ENCODE measurements around the gene RTN4IP1.

RTN4IP1 gene

DNA sequence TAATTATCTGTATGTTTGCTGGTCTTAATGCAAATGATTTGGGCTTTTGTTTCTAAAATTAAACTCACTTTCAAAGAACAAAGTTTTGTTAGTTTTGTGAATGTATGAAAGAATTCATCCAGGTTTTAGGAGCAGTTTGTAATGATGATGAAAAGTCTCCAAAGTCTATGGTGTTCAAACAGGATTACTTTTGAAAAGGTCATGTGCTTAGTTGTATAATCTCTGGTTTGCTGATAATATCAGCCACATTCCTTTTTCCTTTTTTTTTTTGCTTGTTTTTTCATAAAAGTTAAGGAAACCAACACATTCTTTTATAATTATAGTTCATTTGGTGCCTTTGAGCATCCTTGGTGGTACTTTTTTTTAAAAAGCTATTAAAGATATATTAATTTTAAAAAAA lies 88.9 kb downstream of the RTN4IP1 start:
- Histone ChIP-seq H3K36me3 (ENCODE audit: insufficient read depth, low read length) (no peaks in the 10 kb centered on the region), H3K9me3 (replicated peaks; ENCODE audit: low read length) (no peaks in the 10 kb centered on the region), H3K4me2 (ENCODE audit: low read length) (no peak overlapping the region), H3K4me3 (ENCODE audit: low read length) (no peak overlapping the region), H3K9ac (ENCODE audit: low read depth, low read length) (no peak overlapping the region), H3K27me3 (ENCODE audit: control insufficient read depth, insufficient read depth, low read length) (no peaks in the 10 kb centered on the region), H3K4me1 (ENCODE audit: control insufficient read depth, insufficient read depth, low read length) (no peaks in the 10 kb centered on the region)

DNA sequence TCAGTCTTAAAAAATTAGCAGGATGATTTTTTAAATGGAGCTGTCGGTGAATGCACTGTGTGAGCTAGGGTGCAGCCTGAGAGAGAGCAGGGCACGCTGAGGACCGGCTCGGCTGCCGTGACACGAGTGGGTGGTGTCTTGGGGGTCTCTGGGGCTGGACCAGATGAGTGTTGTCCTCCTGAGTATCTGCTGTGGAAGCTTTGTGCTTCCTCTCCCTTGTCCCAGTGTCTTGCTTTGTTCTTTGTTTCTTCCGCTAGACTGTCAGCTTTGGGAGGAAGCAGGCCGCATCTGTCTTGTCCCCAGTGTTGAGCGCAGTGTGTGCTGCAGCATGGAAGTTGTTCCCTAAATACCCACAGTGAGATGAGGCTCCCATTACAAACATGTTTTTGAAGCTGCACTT lies 89.4 kb downstream of the RTN4IP1 start:
- Histone ChIP-seq H3K27me3 (ENCODE audit: control insufficient read depth, insufficient read depth, low read length) (no peaks in the 10 kb centered on the region), H3K9me3 (replicated peaks; ENCODE audit: low read length) (no peaks in the 10 kb centered on the region), H3K4me2 (ENCODE audit: low read length) (no peak overlapping the region), H3K4me1 (ENCODE audit: control insufficient read depth, insufficient read depth, low read length) (no peaks in the 10 kb centered on the region), H3K4me3 (ENCODE audit: low read length) (no peak overlapping the region), H3K9ac (ENCODE audit: low read depth, low read length) (no peak overlapping the region), H3K36me3 (ENCODE audit: insufficient read depth, low read length) (no peaks in the 10 kb centered on the region)

DNA sequence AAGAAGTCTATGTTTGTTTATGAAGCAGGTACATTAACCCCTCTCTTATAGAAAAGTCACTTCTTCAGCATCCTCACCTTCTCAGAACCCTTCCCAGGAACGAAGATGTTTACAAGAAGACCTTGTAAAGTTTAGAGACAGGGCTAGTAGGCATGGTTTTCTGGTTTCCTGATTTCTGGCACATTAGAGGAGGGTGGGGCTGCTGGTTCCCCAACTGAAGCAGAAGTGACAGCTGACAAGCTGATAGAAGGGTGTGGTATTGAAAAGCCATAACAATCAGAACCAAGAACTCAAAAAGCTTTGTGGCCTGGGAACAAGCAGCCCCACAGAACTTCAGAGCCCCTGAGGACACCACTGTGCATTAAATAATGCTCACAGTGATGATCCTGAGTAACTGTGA lies 91.2 kb downstream of the RTN4IP1 start:
- Histone ChIP-seq H3K4me3 (ENCODE audit: low read length) (no peak overlapping the region), H3K36me3 (ENCODE audit: insufficient read depth, low read length) (no peaks in the 10 kb centered on the region), H3K27me3 (ENCODE audit: control insufficient read depth, insufficient read depth, low read length) (no peaks in the 10 kb centered on the region), H3K4me1 (ENCODE audit: control insufficient read depth, insufficient read depth, low read length) (peaks cover 5% of the 10 kb centered on the region), H3K4me2 (ENCODE audit: low read length) (no peak overlapping the region), H3K9me3 (replicated peaks; ENCODE audit: low read length) (no peaks in the 10 kb centered on the region), H3K9ac (ENCODE audit: low read depth, low read length) (no peak overlapping the region)

DNA sequence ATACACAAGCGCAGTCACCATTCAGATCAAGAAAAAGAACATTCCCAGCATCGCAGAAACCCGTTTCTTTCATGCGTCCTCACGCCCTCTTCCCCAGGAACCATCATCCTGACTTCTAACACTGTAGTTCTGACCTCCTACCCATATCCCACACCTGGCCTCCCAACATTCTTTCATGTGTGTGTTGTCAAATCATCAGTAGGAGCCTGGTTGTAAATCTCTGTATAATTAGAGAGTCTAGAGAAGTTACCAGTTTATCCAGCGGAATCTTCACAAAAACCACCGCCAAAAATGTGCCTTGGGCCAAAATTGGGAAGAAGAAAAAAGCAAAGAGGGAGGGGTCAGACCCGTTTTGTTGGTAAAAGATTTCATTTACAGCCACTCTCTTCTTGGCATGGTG lies 91.6 kb downstream of the RTN4IP1 start:
- H3K4me1 ChIP-seq (ENCODE audit: control insufficient read depth, insufficient read depth, low read length): peaks cover 5% of the 10 kb centered on the region

DNA sequence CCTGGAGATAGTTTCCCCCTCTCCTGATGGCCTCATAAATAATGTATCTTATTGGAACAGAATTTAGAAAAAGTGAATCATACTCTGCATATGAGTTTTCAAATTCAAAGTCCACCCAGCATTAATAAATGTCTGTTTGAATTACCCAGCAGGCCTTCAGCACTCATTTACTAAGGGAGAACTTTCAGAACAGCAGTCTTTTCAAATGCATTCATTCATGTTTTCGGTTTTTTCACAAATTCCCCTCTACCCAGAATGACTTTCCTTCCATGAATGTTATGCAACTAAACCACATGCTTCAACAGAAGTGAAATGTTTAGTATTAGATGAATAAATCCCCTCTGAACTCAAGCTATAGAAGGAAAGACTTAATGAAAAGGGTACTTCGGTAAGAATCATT lies 92.4 kb downstream of the RTN4IP1 start:
- Histone ChIP-seq H3K9ac (ENCODE audit: low read depth, low read length) (no peak overlapping the region), H3K36me3 (ENCODE audit: insufficient read depth, low read length) (no peaks in the 10 kb centered on the region)

More for the DNA sequence above, 91.6 kb downstream of the RTN4IP1 start:
- Histone ChIP-seq H3K9ac (ENCODE audit: low read depth, low read length) (no peak overlapping the region), H3K4me3 (ENCODE audit: low read length) (no peak overlapping the region), H3K9me3 (replicated peaks; ENCODE audit: low read length) (no peaks in the 10 kb centered on the region), H3K4me2 (ENCODE audit: low read length) (no peak overlapping the region), H3K36me3 (ENCODE audit: insufficient read depth, low read length) (no peaks in the 10 kb centered on the region), H3K27me3 (ENCODE audit: control insufficient read depth, insufficient read depth, low read length) (no peaks in the 10 kb centered on the region)

DNA sequence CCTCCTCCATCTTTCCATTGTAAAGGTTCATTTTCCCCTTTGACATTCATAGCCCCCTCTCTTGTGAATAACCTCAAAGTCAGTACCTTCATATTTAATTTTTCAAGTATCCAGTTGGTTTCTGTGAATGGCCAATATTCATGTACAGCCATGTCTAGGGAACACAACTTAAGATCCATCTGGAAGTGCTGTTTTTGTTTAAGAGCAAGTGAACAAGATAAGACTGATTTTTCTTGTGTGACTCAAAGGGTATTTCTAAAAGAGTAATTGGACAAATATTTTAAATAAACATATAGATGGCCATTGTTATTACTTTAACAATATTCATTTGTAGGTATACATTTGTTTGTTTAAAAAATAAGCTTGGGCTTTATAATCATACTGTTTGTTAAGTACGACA lies 92.9 kb downstream of the RTN4IP1 start:
- H3K9me3 ChIP-seq (replicated peaks; ENCODE audit: low read length): no peaks in the 10 kb centered on the region
- no peak overlapping the region for H3K4me2 ChIP-seq (ENCODE audit: low read length)
- no peak overlapping the region for H3K9ac ChIP-seq (ENCODE audit: low read depth, low read length)
- H3K4me3 ChIP-seq (ENCODE audit: low read length): no peak overlapping the region
- peaks cover 5% of the 10 kb centered on the region for H3K4me1 ChIP-seq (ENCODE audit: control insufficient read depth, insufficient read depth, low read length)
- no peaks in the 10 kb centered on the region for H3K36me3 ChIP-seq (ENCODE audit: insufficient read depth, low read length)
- H3K27me3 ChIP-seq (ENCODE audit: control insufficient read depth, insufficient read depth, low read length): no peaks in the 10 kb centered on the region

More for the DNA sequence above, 92.4 kb downstream of the RTN4IP1 start:
- H3K4me3 ChIP-seq (ENCODE audit: low read length): no peak overlapping the region
- no peak overlapping the region for H3K4me2 ChIP-seq (ENCODE audit: low read length)
- no peaks in the 10 kb centered on the region for H3K9me3 ChIP-seq (replicated peaks; ENCODE audit: low read length)
- peaks cover 5% of the 10 kb centered on the region for H3K4me1 ChIP-seq (ENCODE audit: control insufficient read depth, insufficient read depth, low read length)
- H3K27me3 ChIP-seq (ENCODE audit: control insufficient read depth, insufficient read depth, low read length): no peaks in the 10 kb centered on the region

DNA sequence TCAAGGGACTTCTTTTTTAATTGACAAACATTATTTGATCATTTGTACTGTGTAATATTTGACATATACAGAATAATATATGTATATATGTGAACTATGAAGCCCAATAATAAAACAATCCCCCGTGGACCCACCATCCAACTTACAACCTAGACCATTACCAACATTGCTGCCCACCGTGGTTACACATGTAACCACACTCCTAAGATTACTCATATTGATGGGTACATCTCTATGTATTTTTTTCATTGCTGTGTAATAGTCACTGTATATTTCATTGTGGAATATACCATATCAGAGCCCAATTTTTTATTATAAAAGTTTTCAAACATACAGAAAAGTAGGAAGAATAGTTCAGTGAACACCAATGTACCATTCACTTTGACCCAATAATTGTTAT lies 94.3 kb downstream of the RTN4IP1 start:
- Histone ChIP-seq H3K9ac (ENCODE audit: low read depth, low read length) (no peak overlapping the region), H3K36me3 (ENCODE audit: insufficient read depth, low read length) (no peaks in the 10 kb centered on the region), H3K4me2 (ENCODE audit: low read length) (no peak overlapping the region), H3K4me1 (ENCODE audit: control insufficient read depth, insufficient read depth, low read length) (peaks cover 17% of the 10 kb centered on the region), H3K27me3 (ENCODE audit: control insufficient read depth, insufficient read depth, low read length) (no peaks in the 10 kb centered on the region), H3K9me3 (replicated peaks; ENCODE audit: low read length) (no peaks in the 10 kb centered on the region), H3K4me3 (ENCODE audit: low read length) (no peak overlapping the region)

DNA sequence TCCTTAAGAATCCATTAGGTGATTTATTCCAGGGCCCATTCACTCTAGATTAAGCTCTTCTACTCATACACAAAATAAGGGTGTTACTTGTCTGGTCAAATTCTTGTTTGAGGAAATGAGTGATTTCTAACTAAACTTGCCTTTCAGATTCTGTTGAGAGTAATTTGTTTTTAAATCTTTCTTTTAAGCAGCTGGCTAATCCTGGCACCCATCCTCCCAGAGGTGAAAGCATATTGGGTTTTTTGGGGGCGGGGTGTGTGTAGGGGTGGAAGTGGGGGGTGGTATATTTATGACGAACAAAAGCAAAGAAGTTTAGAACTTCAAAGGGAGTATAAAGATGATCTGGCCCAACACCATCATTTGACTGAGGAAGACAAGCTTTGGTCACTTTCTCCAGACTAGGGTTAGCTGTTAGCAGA lies 94.7 kb downstream of the RTN4IP1 start:
- Histone ChIP-seq H3K36me3 (ENCODE audit: insufficient read depth, low read length) (no peaks in the 10 kb centered on the region), H3K27me3 (ENCODE audit: control insufficient read depth, insufficient read depth, low read length) (no peaks in the 10 kb centered on the region), H3K4me1 (ENCODE audit: control insufficient read depth, insufficient read depth, low read length) (peaks cover 22% of the 10 kb centered on the region), H3K9me3 (replicated peaks; ENCODE audit: low read length) (no peaks in the 10 kb centered on the region), H3K9ac (ENCODE audit: low read depth, low read length) (no peak overlapping the region), H3K4me3 (ENCODE audit: low read length) (no peak overlapping the region), H3K4me2 (ENCODE audit: low read length) (no peak overlapping the region)

DNA sequence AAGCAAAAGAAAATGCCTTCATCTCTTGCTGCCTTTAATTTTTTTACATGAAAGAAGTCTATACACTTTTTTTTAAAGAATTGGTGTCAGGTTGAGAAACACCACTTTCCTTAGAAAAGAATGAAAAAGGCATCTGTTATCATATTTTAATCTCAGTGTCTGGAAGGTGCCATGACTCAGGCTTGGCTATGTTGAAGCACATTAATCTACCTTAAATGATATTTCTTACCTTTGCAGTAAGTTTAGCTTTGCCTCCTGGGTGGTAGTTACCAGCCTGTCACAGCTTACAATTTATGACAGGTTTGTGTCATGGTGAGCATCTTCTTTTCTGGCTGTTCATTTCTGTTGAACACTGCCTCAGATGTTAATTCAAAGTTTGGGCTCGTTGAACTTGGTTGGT lies 95.3 kb downstream of the RTN4IP1 start:
- H3K9ac ChIP-seq (ENCODE audit: low read depth, low read length): no peak overlapping the region
- no peaks in the 10 kb centered on the region for H3K36me3 ChIP-seq (ENCODE audit: insufficient read depth, low read length)
- H3K4me1 ChIP-seq (ENCODE audit: control insufficient read depth, insufficient read depth, low read length): peaks cover 28% of the 10 kb centered on the region
- H3K27me3 ChIP-seq (ENCODE audit: control insufficient read depth, insufficient read depth, low read length): no peaks in the 10 kb centered on the region
- H3K4me2 ChIP-seq (ENCODE audit: low read length): no peak overlapping the region
- no peak overlapping the region for H3K4me3 ChIP-seq (ENCODE audit: low read length)
- no peaks in the 10 kb centered on the region for H3K9me3 ChIP-seq (replicated peaks; ENCODE audit: low read length)

DNA sequence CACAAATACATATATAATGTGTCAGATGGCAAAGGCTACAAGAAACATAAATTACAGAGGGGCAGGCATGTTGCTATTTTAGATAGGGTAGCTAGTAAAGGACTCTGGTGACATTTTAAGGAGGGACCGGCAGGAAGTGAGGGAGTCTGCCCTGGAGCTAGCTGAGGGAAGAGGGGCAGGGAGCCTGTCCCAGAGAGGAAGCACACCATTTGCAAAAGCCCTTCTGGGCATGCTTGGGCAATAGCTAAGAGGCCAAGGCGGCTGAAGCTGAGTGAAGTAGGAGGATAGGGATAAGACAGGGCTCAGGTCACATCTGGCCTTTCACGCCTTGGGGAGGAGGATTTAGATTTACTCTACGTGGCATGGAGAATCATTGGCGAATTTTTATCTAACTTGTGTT lies 96.2 kb downstream of the RTN4IP1 start:
- no peaks in the 10 kb centered on the region for H3K9me3 ChIP-seq (replicated peaks; ENCODE audit: low read length)
- no peak overlapping the region for H3K9ac ChIP-seq (ENCODE audit: low read depth, low read length)
- no peaks in the 10 kb centered on the region for H3K36me3 ChIP-seq (ENCODE audit: insufficient read depth, low read length)
- H3K27me3 ChIP-seq (ENCODE audit: control insufficient read depth, insufficient read depth, low read length): no peaks in the 10 kb centered on the region
- no peak overlapping the region for H3K4me3 ChIP-seq (ENCODE audit: low read length)
- peaks cover 36% of the 10 kb centered on the region for H3K4me1 ChIP-seq (ENCODE audit: control insufficient read depth, insufficient read depth, low read length)
- no peak overlapping the region for H3K4me2 ChIP-seq (ENCODE audit: low read length)

DNA sequence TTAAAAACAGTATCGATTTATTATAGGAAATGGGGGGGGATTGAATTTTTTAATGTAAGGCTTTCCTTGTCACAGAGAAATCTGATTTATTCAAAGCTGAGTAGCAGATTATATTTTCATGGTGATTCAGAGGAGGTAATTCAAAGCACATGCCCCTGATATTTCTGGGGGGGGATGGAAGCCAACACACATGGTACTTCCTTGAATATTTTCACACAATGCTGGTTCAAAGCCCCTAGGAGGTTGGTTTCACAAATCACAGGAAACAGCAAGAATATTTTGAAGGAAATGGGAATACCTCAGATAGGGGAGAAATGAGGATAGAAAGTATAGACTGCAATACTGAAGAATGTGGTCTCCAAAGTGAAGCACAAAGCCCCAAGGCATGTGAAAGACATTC lies 98.8 kb downstream of the RTN4IP1 start:
- no peaks in the 10 kb centered on the region for H3K36me3 ChIP-seq (ENCODE audit: insufficient read depth, low read length)
- no peak overlapping the region for H3K4me2 ChIP-seq (ENCODE audit: low read length)
- H3K9me3 ChIP-seq (replicated peaks; ENCODE audit: low read length): no peaks in the 10 kb centered on the region
- no peaks in the 10 kb centered on the region for H3K27me3 ChIP-seq (ENCODE audit: control insufficient read depth, insufficient read depth, low read length)
- H3K4me3 ChIP-seq (ENCODE audit: low read length): no peak overlapping the region
- peaks cover 50% of the 10 kb centered on the region for H3K4me1 ChIP-seq (ENCODE audit: control insufficient read depth, insufficient read depth, low read length)
- H3K9ac ChIP-seq (ENCODE audit: low read depth, low read length): no peak overlapping the region

DNA sequence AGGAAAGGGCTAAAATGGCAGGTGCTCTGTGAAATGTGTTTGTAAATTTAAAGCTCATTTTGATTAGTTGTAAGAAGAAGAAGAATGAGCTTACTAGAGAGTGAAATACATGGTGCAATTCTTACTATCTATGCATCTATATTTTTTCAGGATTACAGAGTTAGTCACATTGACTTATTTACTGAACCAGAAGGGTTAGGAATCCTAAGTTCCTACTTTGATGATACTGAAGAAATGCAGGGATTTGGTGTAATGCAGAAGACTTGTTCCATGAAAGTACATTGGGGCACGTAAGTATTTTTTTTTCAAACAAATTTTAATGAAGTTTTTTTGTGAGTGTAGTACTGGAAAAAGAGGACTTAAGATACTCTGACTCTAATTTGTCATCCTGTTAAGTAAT lies 99.3 kb downstream of the RTN4IP1 start:
- Histone ChIP-seq H3K36me3 (ENCODE audit: insufficient read depth, low read length) (no peaks in the 10 kb centered on the region), H3K4me2 (ENCODE audit: low read length) (no peak overlapping the region), H3K4me1 (ENCODE audit: control insufficient read depth, insufficient read depth, low read length) (peaks cover 55% of the 10 kb centered on the region), H3K9ac (ENCODE audit: low read depth, low read length) (no peak overlapping the region), H3K4me3 (ENCODE audit: low read length) (no peak overlapping the region), H3K9me3 (replicated peaks; ENCODE audit: low read length) (no peaks in the 10 kb centered on the region), H3K27me3 (ENCODE audit: control insufficient read depth, insufficient read depth, low read length) (no peaks in the 10 kb centered on the region)
